HG02981 (cell line): ENCODE measurements around the gene RTBDN.

Experiments used
- ATAC-seq: cut with Tn5 transposase; IDR thresholded peaks from one replicate; pipeline ENCODE4 v1.9.1; 2021; ENCODE audit warnings: mild to moderate bottlenecking, moderate library complexity; ENCODE audit not compliant: unreplicated experiment

RTBDN gene

GRCh38 chr19:12834566-12834943 is at the start of gene RTBDN:
TSS of gene RTBDN (minus strand) at chr19:12834579. CDS start at chr19:12829979, 4,600 bp downstream.
- no peak for ATAC-seq

- ATAC-seq: no peak
Observed at GRCh38 chr19:12882589-12882988, 48.2 kb upstream of the RTBDN start.

- ATAC-seq: peak; percentile 80
Observed at GRCh38 chr19:12881172-12881808, 46.9 kb upstream of the RTBDN start, which contains the start of gene DNASE2. TSS of gene DNASE2 (minus strand) at chr19:12881449. CDS start at chr19:12881375, 74 bp downstream.

- ATAC-seq: peak; percentile 7
Observed at GRCh38 chr19:12880551-12881171, 46.3 kb upstream of the RTBDN start.

GRCh38 chr19:12875086-12875485 is 40.7 kb upstream of the RTBDN start:
- ATAC-seq: no peak

- no peak for ATAC-seq
Observed at GRCh38 chr19:12873891-12874745, 39.7 kb upstream of the RTBDN start.

- ATAC-seq: no peak
Observed at GRCh38 chr19:12872941-12873890, 38.8 kb upstream of the RTBDN start.

- ATAC-seq: no peak
Observed at GRCh38 chr19:12872255-12872654, 37.9 kb upstream of the RTBDN start.

GRCh38 chr19:12871681-12872080 is 37.3 kb upstream of the RTBDN start:
- no peak for ATAC-seq

GRCh38 chr19:12868540-12869112 is 34.2 kb upstream of the RTBDN start:
- no peak for ATAC-seq

- no peak for ATAC-seq
Observed at GRCh38 chr19:12867120-12868099, 33.0 kb upstream of the RTBDN start.

- no peak for ATAC-seq
Observed at GRCh38 chr19:12866416-12867119, 32.2 kb upstream of the RTBDN start.

- ATAC-seq: no peak
Observed at GRCh38 chr19:12865746-12866415, 31.5 kb upstream of the RTBDN start.

- ATAC-seq: no peak
Observed at GRCh38 chr19:12864721-12865715, 30.6 kb upstream of the RTBDN start.

- no peak for ATAC-seq
Observed at GRCh38 chr19:12864143-12864542, 29.8 kb upstream of the RTBDN start.

- no peak for ATAC-seq
Observed at GRCh38 chr19:12859546-12859945, 25.2 kb upstream of the RTBDN start.
